ENCODE measurements around the gene TRIM25. TPM values are rescaled to one million over a fixed set of nuclear protein-coding genes. Genes with fewer than 3 reads are reported as not detected.
A peak's percentile ranks its signal among the peaks of the same experiment; 100 is the strongest.
"Not testable (repeated sequence)": the region's sequence is repeated elsewhere in the genome, so short reads cannot be mapped to it uniquely, and the experiment has no call there.

The TRIM25 gene
- total RNA-seq, 1 donor: 70.3 TPM

DNA sequence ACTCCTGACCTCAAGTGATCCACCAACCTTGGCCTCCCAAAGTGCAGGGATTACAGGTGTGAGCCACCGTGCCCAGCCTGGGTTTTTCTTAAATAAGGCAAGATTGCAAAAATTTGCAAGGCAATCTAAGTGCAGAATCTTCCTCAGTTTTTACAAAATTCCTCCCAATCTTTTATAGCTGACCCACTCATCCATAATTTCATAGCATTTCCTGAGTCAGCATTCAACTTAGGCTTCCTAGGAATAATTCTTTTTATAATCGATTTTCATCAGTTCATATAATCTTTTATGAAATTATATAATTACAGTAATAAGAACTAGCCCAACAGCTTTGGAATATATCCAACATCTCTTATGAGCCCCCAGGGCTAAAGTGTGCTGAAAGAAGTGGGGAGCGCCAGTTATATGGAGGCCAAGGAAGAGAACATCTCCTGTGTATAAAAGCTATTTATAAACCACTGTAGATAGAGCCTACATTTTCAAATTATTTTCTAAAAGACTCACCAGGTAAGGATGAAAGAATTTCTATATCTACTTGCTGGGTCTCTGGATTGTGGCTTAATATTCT lies 32.2 kb upstream of the TRIM25 start:
- no peak for DNase-seq (ENCODE audit: low read depth)
- TF ChIP-seq, protein P1, sequence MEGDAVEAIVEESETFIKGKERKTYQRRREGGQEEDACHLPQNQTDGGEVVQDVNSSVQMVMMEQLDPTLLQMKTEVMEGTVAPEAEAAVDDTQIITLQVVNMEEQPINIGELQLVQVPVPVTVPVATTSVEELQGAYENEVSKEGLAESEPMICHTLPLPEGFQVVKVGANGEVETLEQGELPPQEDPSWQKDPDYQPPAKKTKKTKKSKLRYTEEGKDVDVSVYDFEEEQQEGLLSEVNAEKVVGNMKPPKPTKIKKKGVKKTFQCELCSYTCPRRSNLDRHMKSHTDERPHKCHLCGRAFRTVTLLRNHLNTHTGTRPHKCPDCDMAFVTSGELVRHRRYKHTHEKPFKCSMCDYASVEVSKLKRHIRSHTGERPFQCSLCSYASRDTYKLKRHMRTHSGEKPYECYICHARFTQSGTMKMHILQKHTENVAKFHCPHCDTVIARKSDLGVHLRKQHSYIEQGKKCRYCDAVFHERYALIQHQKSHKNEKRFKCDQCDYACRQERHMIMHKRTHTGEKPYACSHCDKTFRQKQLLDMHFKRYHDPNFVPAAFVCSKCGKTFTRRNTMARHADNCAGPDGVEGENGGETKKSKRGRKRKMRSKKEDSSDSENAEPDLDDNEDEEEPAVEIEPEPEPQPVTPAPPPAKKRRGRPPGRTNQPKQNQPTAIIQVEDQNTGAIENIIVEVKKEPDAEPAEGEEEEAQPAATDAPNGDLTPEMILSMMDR (IDR thresholded peaks at IDR 0.05; ENCODE audit: insufficient read depth, low read length): no peak
- H3K4me3 ChIP-seq (ENCODE audit: low read depth, low read length): no peak overlapping the region

DNA sequence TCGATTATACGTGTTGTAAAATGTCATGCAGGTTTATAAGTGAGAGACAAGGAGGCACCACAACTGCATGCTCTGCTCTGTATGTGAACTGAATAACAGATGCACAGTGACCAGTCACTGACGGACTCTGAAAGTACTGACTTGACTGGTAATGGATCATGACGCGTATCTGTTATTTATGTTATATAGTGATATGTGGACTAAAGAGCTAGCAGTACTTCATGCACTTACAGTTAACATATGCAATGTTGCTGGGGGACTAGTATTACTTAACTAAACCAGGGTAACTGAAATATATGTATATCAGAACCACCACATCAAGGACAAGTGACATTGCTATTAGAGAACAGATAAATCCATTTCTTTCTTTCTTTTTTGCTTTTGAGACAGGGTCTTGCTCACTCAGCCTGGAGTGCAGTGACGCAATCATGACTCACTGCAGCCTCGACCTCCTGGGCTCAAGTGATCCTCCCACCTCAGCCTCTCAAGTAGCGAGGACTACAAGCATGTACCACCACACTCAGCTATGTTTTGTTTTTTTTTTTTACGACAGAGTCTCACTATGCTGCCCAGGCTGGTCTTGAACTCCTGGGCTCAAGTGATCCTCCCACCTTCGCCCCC lies 29.8 kb upstream of the TRIM25 start:
- TF ChIP-seq, protein P1 (IDR thresholded peaks at IDR 0.05; ENCODE audit: insufficient read depth, low read length): no peak
- DNase-seq (ENCODE audit: low read depth): no peak
- no peak overlapping the region for H3K4me3 ChIP-seq (ENCODE audit: low read depth, low read length)

DNA sequence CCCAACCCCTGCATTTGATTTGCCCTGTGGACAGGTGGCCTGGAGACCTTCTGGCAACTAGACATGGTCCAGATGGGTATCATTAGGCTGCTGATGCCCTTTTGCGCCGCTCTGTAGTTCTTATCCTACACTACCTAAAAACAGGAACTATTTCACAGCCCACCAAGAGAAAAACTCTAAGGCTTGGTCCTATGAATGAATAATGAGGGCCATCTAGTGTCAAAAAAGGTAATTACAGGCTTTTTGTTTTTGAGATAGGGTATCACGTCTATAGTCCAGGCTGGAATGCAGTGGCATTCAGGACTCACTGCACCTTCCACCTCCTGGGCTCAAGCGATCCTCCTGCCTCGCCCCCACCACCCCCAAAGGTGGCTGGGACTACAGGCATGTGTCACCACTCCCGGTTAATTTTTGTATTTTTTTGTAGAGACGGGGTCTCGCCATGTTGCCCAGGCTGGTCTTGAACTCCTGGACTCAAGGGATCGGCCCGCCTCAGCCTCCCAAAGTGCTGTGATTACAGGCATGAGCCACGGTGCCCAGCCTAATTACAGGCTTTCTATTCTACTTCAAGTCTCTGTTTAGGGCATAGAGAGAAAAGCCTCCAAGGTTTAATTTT lies 26.1 kb upstream of the TRIM25 start:
- DNase-seq (ENCODE audit: low read depth): peak; percentile 81
- TF ChIP-seq, protein P1 (IDR thresholded peaks at IDR 0.05; ENCODE audit: insufficient read depth, low read length): peak; percentile 69
- no peak overlapping the region for H3K4me3 ChIP-seq (ENCODE audit: low read depth, low read length)

DNA sequence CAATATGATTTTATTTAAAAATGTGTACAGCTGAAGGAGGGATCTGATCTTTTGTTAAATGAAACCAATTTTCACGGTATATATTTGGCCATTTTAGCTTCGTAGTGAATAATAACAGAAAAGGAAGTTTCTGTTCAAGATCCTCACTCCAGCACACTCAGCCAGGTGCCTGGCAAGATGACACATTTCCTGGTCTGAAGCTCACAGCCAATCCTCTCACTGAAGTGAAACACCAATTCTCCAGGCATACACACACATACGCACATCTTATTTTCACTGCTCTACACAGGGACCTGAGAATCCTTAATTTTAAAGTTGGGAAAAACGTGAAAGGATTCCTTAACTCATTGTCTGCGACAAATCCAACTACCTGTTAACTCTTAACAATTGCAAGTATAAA lies 24.4 kb upstream of the TRIM25 start:
- not testable (repeated sequence) for H3K4me3 ChIP-seq (ENCODE audit: low read depth, low read length); DNase-seq (ENCODE audit: low read depth)

DNA sequence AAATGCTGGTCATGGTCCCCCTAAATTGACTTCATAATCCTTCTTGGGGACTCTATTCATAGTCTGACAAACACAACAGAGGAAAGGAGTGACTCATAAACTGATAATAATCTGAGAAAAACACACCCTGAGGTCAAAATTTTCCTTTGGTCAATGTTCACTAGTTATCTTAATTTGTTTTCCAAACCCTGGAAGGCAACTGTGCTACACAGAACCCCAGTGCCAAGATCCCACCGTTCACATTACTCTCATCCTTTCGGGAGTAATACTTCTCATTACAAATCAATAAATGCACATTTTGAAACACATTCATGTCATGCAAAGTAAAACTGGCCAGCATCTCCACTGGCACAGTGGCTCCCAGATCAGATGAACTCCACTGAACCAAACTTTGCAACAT lies 23.8 kb upstream of the TRIM25 start:
- peak; percentile 32 for DNase-seq (ENCODE audit: low read depth)
- TF ChIP-seq, protein P1 (IDR thresholded peaks at IDR 0.05; ENCODE audit: insufficient read depth, low read length): no peak

DNA sequence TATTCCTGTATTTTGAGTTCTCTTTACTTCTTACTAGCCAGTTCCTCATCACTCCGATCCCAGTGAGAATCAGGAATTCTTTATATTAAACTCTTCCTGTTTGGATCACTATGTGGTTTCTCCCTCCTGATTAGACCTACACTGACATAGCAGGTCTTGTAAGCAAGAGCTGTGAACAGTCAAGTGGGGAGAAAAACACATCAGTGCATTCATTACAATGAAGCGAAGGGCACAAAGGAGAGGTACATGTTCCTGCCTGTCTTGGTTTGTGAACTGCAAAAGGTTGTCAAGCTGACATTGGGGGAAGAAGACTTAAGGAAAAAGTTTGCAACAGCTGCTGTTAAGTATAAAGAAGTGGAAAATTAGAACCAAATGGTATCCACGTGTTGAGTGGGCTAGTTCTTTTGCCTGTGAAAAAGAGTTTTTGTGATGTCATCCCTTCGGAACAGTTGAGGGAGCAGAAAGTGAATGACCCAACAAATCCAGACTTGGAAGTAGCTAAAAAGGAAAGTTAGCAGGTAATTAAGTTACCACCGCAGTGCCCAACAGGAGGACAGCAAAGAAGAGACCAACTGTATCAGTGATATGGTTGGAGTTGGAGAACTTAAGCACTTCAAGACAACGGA lies 23.0 kb upstream of the TRIM25 start:
- DNase-seq (ENCODE audit: low read depth): no peak
- TF ChIP-seq, protein P1 (IDR thresholded peaks at IDR 0.05; ENCODE audit: insufficient read depth, low read length): no peak
- no peak overlapping the region for H3K4me3 ChIP-seq (ENCODE audit: low read depth, low read length)

More for the DNA sequence above, 23.8 kb upstream of the TRIM25 start:
- no peak overlapping the region for H3K4me3 ChIP-seq (ENCODE audit: low read depth, low read length)

DNA sequence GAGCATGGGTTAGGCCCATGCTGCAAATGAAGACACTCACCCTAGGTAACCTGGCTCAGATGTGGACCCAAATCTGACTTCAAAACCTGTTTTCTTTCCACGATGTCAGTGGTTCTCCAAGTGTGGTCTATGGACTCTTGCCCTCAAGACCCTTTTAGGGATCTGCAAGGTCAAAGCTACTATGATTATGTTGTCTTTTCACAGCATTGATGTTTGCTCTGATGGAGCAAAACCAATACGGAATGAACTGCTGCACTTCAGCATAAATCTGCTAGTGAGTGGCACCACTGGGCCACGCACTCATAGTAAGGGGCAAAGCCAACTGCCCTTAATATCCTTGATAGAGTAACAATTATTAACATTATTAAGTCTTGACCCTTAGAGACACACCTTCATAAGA lies 21.6 kb upstream of the TRIM25 start:
- H3K4me3 ChIP-seq (ENCODE audit: low read depth, low read length): no peak overlapping the region
- no peak for DNase-seq (ENCODE audit: low read depth)
- TF ChIP-seq, protein P1 (IDR thresholded peaks at IDR 0.05; ENCODE audit: insufficient read depth, low read length): no peak
